ENCODE data around the gene LRRC71. TPM values are rescaled to one million over a fixed set of nuclear protein-coding genes. Genes with fewer than 3 reads are reported as not detected.

The LRRC71 gene
- total and polyA plus RNA-seq, 2 of the 4 experiments (the other 2 are of a cell fraction): 0.50 TPM; not detected in 1

DNA sequence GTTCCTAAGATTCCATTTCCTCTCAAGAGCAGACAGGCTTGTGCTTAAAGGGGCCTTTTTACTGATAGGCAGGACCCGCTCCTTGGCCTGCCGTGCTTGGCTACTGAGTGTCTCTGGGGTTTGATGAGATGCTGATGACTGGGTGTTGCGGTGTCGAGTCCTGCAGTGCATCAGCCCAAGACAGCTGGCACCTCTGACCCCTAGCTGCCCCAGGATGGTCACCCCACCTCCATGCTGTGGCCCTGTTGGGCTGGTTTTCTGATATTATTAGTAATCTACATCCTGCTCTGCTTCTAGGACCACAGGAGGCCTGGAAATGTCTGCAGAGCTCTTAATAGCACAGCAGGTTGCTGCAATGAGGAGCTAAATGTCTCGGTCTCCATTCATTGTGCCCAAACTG lies 28.7 kb downstream of the LRRC71 start:
- H3K14ac ChIP-seq (replicated peaks; ENCODE audit: low read depth, low read length): no peak overlapping the region
- H3K27ac ChIP-seq (ENCODE audit: insufficient read depth, low read length): no peak overlapping the region
- H4K5ac ChIP-seq (ENCODE audit: low read depth, low read length): no peak overlapping the region
- no peak overlapping the region for H3K23ac ChIP-seq (ENCODE audit: low read depth, low read length)
- WGBS, 2 experiments (ENCODE audit: extremely low coverage in 2 of 2, insufficient read length in 1 of 2): 100% methylated on average over 1 of the region's 5 CpGs; no CpG with 5 or more reads in 1 of the 2 experiments
- H3K9ac ChIP-seq (ENCODE audit: low read depth, low read length): no peak overlapping the region
- H4K91ac ChIP-seq (ENCODE audit: insufficient read depth, low read depth, low read length): no peak overlapping the region
- DNase-seq (no peak), ATAC-seq (ENCODE audit: low read depth) (no peak)
- H2AFZ ChIP-seq (replicated peaks; ENCODE audit: low read length, poor library complexity): no peak overlapping the region
- no peak overlapping the region for H3K4me3 ChIP-seq (ENCODE audit: insufficient read depth, low read depth, low read length)
- 0 out of 2 replicates have a peak, but pooled peaks cover 16% of the 10 kb centered on the region for H3K9me1 ChIP-seq (ENCODE audit: insufficient read depth, low read length)
- no peak overlapping the region for H3K56ac ChIP-seq (ENCODE audit: extremely low read depth, insufficient read depth, low read length)
- no peaks in the 10 kb centered on the region; the same call in 1 of the 2 replicates for H4K20me1 ChIP-seq (ENCODE audit: insufficient read depth, low read length)
- TF ChIP-seq MAZ (IDR thresholded peaks at IDR 0.05; ENCODE audit: borderline replicate concordance, low read depth, low read length): no peak
- no peaks in the 10 kb centered on the region for H3K27me3 ChIP-seq (ENCODE audit: control insufficient read depth, insufficient read depth, low read length)
- no peak overlapping the region for H2BK15ac ChIP-seq (ENCODE audit: low read depth, low read length)
- no peak overlapping the region for H2BK20ac ChIP-seq (ENCODE audit: low read depth, low read length)
- ChIA-PET CTCF (interaction anchor here (0.6 to 1.1 kb wide), 3 partner anchors 11 to 148 kb away, joined by 3 read pairs; no protein-coding TSS in a partner anchor), POLR2A (ENCODE audit: unreplicated experiment) (no interaction called here)
- intact Hi-C loops (cut with micrococcal nuclease): no loop called here
- no peak overlapping the region for H3K4me2 ChIP-seq (ENCODE audit: low read depth, low read length)
- no peak overlapping the region for H3K18ac ChIP-seq (ENCODE audit: low read depth, low read length)
- H3K36me3 ChIP-seq (ENCODE audit: control insufficient read depth, insufficient read depth, low read length): peaks cover 63% of the 10 kb centered on the region
- no peak overlapping the region for H4K8ac ChIP-seq (ENCODE audit: low read depth in 2 of 2, low read length in 2 of 2)
- no peaks in the 10 kb centered on the region for H3K79me1 ChIP-seq (ENCODE audit: low read depth in 1 of 2, low read length in 2 of 2)
- no peak overlapping the region for H2AK9ac ChIP-seq (replicated peaks; ENCODE audit: low read depth, low read length, poor library complexity)
- H2BK5ac ChIP-seq (ENCODE audit: low read depth, low read length, poor library complexity, severe bottlenecking): no peak overlapping the region
- no TSS peak for BruUV-seq (replicated peaks)
- H3K9me3 ChIP-seq (ENCODE audit: control insufficient read depth, insufficient read depth, low read length): no peaks in the 10 kb centered on the region
- H3K4ac ChIP-seq (ENCODE audit: low read depth, low read length): no peak overlapping the region
- dilution Hi-C loops (cut with HindIII; ENCODE audit: low sequenced_read_pairs, unreplicated experiment): no loop called here
- H2BK120ac ChIP-seq (ENCODE audit: low read depth, low read length): no peak overlapping the region
- H2AK5ac ChIP-seq (ENCODE audit: low read depth, low read length): no peak overlapping the region
- H3K4me1 ChIP-seq (ENCODE audit: control insufficient read depth, insufficient read depth, low read length): no peaks in the 10 kb centered on the region
- in situ Hi-C loops (cut with MboI; ENCODE audit: low sequenced_read_pairs): no loop called here

Measured in IMR-90 (cell line).